Activated T-cell treated with anti-CD3 and anti-CD28 coated beads for 4 hours (primary cell): Measurements from ENCODE around the gene BAZ1A.

Experiments used
- DNase-seq: peaks from one replicate; pipeline ENCODE4 v3.0.0-alpha.2; 2020

BAZ1A gene, protein sequence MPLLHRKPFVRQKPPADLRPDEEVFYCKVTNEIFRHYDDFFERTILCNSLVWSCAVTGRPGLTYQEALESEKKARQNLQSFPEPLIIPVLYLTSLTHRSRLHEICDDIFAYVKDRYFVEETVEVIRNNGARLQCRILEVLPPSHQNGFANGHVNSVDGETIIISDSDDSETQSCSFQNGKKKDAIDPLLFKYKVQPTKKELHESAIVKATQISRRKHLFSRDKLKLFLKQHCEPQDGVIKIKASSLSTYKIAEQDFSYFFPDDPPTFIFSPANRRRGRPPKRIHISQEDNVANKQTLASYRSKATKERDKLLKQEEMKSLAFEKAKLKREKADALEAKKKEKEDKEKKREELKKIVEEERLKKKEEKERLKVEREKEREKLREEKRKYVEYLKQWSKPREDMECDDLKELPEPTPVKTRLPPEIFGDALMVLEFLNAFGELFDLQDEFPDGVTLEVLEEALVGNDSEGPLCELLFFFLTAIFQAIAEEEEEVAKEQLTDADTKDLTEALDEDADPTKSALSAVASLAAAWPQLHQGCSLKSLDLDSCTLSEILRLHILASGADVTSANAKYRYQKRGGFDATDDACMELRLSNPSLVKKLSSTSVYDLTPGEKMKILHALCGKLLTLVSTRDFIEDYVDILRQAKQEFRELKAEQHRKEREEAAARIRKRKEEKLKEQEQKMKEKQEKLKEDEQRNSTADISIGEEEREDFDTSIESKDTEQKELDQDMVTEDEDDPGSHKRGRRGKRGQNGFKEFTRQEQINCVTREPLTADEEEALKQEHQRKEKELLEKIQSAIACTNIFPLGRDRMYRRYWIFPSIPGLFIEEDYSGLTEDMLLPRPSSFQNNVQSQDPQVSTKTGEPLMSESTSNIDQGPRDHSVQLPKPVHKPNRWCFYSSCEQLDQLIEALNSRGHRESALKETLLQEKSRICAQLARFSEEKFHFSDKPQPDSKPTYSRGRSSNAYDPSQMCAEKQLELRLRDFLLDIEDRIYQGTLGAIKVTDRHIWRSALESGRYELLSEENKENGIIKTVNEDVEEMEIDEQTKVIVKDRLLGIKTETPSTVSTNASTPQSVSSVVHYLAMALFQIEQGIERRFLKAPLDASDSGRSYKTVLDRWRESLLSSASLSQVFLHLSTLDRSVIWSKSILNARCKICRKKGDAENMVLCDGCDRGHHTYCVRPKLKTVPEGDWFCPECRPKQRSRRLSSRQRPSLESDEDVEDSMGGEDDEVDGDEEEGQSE (N-terminal part only)

DNA sequence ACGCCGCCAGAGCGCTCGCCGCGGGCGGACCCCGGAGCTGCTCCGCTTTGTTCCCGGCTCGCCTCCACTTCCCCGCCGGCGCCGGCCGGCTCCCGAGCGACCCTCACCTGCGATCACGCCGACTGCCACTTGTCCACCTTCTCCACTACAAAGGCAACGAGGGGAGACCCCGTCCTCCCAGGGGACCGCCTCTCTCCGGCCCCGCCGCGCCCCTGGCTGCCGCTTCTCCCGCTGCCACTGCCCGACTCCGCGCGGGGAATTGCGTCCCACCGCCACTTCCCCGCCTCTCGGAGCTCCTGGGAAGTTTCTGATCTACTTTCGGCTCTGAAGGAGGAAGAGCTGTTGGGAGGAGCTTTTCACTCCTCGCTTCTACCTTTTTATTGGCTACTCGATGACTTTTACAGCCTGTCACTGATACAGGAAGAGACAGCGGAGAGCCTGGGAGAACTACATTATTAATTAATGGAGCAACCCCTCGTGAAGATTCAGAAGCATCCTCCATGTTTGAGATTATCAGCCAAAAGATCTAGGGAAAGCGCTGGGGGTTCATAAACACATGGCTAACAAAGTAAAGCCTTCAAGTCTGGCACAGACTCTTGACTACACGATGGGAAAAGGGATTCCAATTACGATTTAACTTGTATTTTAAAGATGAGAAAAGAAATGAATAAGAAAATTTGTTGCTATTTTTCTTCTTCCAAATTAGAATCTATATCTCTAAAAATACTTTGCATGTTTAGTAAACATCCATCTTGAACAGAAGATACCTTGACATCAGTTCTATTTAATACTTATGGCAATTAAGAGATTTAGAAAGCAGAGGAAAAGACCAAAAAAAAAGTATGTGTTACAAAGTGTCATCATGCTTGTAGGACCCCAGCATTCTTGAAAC, at the start of gene BAZ1A:
Gene BAZ1A (minus strand): TSS at position 330 of the 892 bp plus-strand sequence. CDS start 756 bp downstream, outside the sequence.
- peak; percentile 16 for DNase-seq

DNA sequence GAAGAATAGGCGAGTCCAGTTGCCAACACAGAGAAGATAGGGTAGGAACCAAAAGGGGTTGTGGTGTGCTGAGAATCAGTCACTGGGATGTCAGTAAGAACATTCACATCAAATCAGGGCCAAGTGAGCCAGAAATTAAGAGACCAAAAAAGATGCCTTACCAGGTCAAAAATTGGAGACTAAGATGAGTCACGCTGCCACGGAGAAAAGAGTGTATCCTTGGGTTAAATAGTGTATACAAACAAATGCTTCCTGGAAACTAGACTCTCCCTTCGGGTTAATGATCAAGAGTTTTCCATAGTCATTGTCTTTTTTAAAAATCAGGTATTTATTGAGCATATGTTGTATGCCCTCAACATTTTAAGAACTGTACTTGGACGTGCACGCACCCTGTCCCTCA, 45.2 kb upstream of the BAZ1A start:
- DNase-seq = no peak

DNA sequence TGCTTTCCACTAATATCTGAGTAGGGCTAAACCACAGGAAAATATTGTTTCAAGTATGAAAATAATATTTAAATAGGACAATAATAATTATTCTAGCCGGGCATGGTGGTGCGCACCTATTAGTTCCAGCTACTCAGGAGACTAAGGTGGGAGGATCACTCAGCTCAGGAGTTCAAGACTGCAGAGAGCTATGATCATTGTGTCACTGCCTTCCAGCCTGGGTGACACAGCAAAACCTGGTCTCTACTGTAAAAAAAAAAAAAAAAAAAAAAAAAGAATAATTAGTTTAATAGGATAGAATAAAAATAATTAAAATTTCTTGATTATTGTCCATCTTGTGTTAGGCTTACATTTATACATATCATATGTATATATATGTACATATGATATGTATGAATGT, 38.5 kb upstream of the BAZ1A start:
- no peak for DNase-seq

- DNase-seq = no peak
Observed at GRCh38 chr14:34912966-34913365, 37.8 kb upstream of the BAZ1A start.

GRCh38 chr14:34912182-34912581, 37.0 kb upstream of the BAZ1A start:
- no peak for DNase-seq

DNA sequence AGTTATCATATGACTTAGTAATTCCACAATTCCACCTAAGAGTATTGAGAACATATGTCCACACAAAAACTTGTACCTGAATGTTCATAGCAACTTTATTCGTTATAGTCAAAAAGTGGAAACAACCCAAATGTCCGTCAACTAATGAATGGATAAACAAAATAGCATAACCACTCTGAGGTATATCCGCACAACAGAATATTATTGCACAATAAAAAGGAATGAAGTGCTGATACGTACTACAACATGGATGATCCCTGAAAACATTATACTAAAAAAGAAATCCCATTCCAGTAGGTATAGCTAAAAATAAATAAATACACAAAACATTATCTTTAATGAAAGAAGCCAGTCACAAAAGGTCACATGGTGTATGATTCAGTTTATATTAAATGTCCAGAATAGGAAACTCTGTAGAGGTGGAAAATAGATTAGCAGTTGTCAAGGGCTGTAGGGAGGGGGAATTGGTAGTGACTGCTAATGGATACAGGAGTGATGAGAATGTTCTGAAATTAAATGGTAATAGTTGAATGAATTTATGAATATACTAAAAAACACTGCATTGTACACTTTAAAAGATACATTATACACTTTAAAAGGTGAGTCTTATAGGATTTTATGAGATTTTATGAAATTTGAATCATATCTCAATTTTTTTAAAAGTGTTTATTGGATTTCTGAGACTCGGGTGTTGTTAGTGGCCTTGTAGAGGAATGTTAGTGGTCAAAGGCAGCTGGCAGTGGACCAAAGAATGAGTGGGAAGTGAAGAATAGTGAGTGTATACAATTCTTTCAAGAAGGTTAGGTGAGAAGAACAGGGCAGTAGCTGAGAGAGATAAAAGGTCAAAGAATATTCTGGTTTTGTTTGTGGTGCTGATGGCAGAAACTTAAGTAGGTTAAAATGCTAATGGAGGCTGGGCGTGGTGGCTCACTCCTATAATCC, 36.3 kb upstream of the BAZ1A start:
- DNase-seq = no peak

GRCh38 chr14:34906287-34906686, 31.1 kb upstream of the BAZ1A start:
- DNase-seq = no peak

- no peak for DNase-seq
Observed at GRCh38 chr14:34895277-34895676, 20.1 kb upstream of the BAZ1A start.

- DNase-seq = no peak
Observed at GRCh38 chr14:34890937-34891336, 15.8 kb upstream of the BAZ1A start.

DNA sequence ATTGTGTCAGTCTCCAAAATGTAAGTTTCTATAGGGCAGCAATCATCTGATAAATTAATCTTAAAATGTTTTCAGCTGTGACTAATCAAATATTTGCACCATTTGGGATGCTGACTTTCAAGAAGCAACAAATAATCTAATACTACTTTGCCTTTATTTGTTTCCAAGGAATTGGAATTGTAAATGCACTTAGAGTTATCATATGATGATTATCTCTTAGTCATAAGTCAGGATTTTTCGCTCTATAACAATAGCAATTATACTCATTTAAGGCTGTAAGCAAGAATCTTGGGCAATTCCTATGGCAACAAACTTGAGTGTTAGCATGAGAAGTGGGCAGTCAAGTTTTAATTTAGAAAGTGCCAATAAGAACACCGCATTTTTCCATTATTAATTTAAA, 13.0 kb upstream of the BAZ1A start:
- no peak for DNase-seq

GRCh38 chr14:34883954-34884353, 8.8 kb upstream of the BAZ1A start:
- no peak for DNase-seq

DNA sequence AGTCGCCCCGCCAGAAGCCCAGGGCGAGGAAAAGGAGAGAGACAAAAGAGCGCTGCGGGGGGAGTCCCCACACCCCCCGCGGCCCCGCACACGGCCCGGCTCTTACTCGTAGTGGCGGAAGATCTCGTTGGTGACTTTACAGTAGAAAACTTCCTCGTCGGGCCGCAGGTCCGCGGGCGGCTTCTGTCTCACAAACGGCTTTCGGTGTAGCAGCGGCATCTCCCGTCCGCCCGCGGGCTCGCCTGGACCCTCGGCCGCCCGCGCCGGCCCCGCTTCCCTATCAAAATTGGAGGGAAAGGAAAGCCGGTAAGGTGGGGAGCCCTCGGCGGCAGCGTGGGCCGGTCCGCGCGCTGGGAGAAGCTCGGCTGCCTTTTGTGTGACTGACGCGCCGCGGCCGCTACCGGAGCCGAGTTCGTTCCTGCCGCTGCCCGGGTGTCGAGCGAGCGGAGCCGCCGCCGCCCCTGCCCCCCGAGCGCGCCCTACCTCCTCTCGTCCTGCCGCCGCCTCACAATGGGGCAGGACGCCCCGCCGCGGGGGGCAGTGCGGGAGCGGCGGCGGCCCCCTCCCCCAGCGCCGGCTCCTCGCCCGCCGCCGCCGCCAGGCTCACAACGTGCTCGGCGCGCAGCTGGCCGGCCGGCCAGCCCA, 652 bp downstream of the BAZ1A start:
- DNase-seq = peak; percentile 33

- DNase-seq = peak; percentile 78
Observed at GRCh38 chr14:34873589-34874385, 1.4 kb downstream of the BAZ1A start.

GRCh38 chr14:34872822-34873588, 2.2 kb downstream of the BAZ1A start:
- no peak for DNase-seq

- DNase-seq = no peak
Observed at GRCh38 chr14:34867199-34867598, 8.0 kb downstream of the BAZ1A start.

DNA sequence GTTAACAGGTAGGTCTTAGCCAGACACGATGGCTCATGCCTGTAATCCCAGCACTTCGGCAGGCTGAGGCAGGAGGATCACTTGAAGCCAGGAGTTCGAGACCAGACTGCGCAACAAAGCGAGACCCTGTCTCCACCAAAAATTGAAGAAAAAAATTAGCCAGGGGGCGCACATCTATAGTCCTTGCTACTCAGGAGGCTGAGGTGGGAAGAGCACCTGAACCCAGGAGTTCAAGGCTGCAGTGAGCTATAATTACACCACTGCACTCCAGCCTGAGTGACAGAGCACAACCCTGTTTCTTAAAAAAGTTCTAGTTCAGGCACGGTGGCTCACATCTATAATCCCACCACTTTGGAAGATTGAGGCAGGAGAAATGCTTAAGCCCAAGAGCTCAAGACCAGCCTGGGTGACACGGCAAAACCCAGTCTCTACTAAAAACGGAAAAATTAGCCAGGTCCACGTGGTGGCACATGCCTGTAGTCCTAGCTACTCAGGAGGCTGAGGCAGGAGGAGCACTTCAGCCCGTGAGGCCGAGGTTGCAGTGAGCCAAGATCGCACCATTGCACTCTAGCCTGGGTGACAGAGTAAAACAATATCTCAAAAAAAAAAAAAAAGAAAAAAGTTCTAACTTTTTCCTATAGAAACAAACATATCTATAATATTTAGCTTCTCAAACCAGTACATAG, 9.1 kb downstream of the BAZ1A start:
- DNase-seq = no peak

DNA sequence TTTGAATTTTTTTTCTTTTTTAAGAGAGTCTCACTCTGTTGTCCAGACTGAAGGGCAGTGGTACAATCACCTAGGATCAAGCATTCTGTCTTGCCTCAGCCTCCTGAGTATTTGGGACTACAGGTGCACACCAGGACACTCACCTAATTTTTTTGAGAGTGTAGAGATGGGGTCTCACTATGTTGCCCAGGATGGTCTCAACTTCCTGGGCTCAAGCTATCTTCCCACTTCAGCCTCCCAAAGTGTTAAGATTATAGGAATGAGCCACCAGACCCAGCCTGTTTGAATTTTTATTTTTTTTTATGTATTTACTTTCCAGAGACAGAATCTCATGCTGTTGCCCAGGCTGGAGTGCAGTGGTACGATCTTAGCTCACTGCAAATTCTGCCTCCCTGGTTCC, 11.3 kb downstream of the BAZ1A start:
- DNase-seq = no peak

GRCh38 chr14:34858765-34859164, 16.4 kb downstream of the BAZ1A start:
- DNase-seq = no peak
